ENCODE results near the gene MACROD1. TPM values are rescaled to one million over a fixed set of nuclear protein-coding genes. Genes with fewer than 3 reads are reported as not detected.

Gene MACROD1
- total RNA-seq, 3 donors from 2014 or later (not counting 1 experiment from before 2014, with no cell fraction given): 0.73 to 3.3 (median 1.8) TPM

DNA sequence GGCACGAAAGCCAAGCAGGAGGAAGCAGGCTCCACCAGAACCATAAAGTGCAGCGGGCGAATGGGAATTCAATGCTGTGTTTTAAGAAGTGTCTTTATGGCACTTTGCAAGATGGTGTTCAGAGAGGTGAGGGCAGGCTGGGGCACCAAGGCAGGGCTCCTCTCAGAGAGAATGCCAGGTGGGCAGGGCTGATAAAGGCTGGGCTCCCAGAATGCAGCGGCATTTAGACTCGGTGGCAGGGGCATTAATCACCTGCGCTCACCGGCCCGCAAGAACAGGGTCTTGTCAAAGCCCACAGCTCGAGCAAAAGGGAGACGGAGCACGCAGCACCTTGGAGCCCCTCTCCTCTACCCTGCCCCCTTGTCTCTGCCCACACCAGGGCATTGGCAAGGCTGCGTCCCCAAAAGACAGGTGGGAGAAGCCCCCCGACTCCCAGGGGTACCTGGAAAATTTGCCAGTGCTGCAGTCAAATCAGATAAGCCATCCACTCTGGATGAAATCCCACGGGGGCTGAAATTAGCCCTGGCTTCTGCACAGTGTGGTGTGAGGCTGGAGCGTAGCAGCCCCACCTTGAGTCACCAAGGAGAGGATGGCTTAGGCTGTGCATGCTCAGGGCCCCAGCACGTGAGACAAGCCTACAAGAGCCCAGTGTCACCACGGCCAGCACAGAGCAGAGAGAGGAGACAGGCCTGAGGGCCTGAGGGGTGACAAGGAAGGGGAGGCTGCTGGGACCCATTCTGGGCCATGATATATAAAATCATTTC is 8.1 kb downstream of the MACROD1 start:
- Mint-ChIP-seq H3K4me3 (no peak overlapping the region), H3K36me3 (no peaks in the 10 kb centered on the region), H3K27me3 (ENCODE audit: low read depth in 2 of 2) (peaks cover 0 to 8% of the 10 kb centered on the region in 2 donors), H3K27ac (no peak overlapping the region), H3K4me1 (peaks cover 5% of the 10 kb centered on the region in 2 donors), H3K9me3 (no peaks in the 10 kb centered on the region)
- no peak for DNase-seq
- WGBS (ENCODE audit: insufficient coverage): 91% methylated on average over 17 of the region's 17 CpGs
- peaks cover 5% of the 10 kb centered on the region for H3K4me1 ChIP-seq (ENCODE audit: control insufficient read depth, insufficient read depth, low read length)
- H3K27me3 ChIP-seq (ENCODE audit: control insufficient read depth, insufficient read depth, low read length): no peaks in the 10 kb centered on the region
- H3K27ac ChIP-seq (ENCODE audit: low read length): no peak overlapping the region
- no peaks in the 10 kb centered on the region for H3K36me3 ChIP-seq (ENCODE audit: control insufficient read depth, insufficient read depth, low read length)
- no peak for ATAC-seq
- no peaks in the 10 kb centered on the region for H3K9me3 ChIP-seq (ENCODE audit: control insufficient read depth, insufficient read depth, low read length)
- TF ChIP-seq CTCF (IDR thresholded peaks at IDR 0.05): no peak
- H3K4me3 ChIP-seq (ENCODE audit: low read length): no peak overlapping the region
- intact Hi-C loops (cut with micrococcal nuclease): no loop called here

DNA sequence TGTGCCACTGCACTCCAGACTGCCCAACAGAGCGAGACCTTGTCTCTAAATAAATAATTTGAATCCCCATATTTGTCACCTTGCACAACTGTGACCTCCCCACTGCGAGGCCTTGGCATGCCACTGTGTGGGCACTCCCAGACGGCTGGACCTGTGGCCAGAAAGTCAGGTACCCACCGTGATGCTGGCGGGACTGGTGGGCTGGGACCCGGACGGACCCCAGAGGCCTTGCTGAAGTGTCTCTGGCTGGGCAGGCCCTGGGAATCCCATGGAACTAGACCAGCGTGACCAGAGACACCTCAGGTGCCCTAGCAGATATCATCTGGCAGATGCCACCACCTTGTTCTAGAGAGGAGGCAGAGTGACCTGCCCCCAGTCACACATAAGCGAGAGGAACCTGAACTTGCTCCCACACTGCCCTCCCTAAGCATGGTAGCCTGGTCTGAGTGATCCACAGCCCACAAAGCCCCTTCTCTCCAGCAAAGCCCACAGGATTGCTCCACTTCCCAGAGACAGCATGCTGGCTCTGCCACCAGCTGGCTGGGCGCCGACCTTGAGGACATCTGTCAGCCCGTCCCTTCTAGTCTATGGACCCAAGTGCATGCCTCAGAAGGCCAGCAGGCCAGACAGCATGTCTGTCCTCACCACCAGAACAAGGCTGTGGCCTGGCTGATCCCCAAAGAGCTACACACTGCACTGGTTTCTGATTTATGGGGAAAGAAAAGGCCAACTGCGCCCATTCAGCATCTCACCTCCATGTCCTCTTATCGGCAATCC is 9.5 kb downstream of the MACROD1 start:
- Histone ChIP-seq H3K4me3 (ENCODE audit: low read length) (no peak overlapping the region), H3K27ac (ENCODE audit: low read length) (no peak overlapping the region), H3K4me1 (ENCODE audit: control insufficient read depth, insufficient read depth, low read length) (peaks cover 6% of the 10 kb centered on the region), H3K36me3 (ENCODE audit: control insufficient read depth, insufficient read depth, low read length) (no peaks in the 10 kb centered on the region), H3K9me3 (ENCODE audit: control insufficient read depth, insufficient read depth, low read length) (no peaks in the 10 kb centered on the region), H3K27me3 (ENCODE audit: control insufficient read depth, insufficient read depth, low read length) (no peaks in the 10 kb centered on the region)
- no peak overlapping the region for H3K27ac Mint-ChIP-seq
- WGBS (ENCODE audit: insufficient coverage): 94% methylated on average over 14 of the region's 14 CpGs
- H3K9me3 Mint-ChIP-seq: no peaks in the 10 kb centered on the region
- peaks cover 5 to 6% of the 10 kb centered on the region in 2 donors for H3K4me1 Mint-ChIP-seq
- ATAC-seq (no peak), DNase-seq (no peak)
- intact Hi-C loops (cut with micrococcal nuclease): no loop called here
- no peaks in the 10 kb centered on the region for H3K36me3 Mint-ChIP-seq
- H3K27me3 Mint-ChIP-seq (ENCODE audit: low read depth in 2 of 2): peaks cover 0 to 8% of the 10 kb centered on the region in 2 donors
- H3K4me3 Mint-ChIP-seq: no peak overlapping the region
- TF ChIP-seq CTCF (IDR thresholded peaks at IDR 0.05): no peak

GRCh38 chr11:64153812-64154211 is 12.1 kb downstream of the MACROD1 start:
- 68% methylated on average over 8 of the region's 8 CpGs for WGBS (ENCODE audit: insufficient coverage)
- Histone ChIP-seq H3K9me3 (ENCODE audit: control insufficient read depth, insufficient read depth, low read length) (no peaks in the 10 kb centered on the region), H3K27ac (ENCODE audit: low read length) (no peak overlapping the region), H3K27me3 (ENCODE audit: control insufficient read depth, insufficient read depth, low read length) (no peaks in the 10 kb centered on the region), H3K4me3 (ENCODE audit: low read length) (no peak overlapping the region), H3K4me1 (ENCODE audit: control insufficient read depth, insufficient read depth, low read length) (peaks cover 6% of the 10 kb centered on the region), H3K36me3 (ENCODE audit: control insufficient read depth, insufficient read depth, low read length) (no peaks in the 10 kb centered on the region)
- Mint-ChIP-seq H3K27ac (no peak overlapping the region), H3K9me3 (no peaks in the 10 kb centered on the region), H3K4me1 (peaks cover 6% of the 10 kb centered on the region in 2 donors), H3K4me3 (no peak overlapping the region), H3K27me3 (ENCODE audit: low read depth in 2 of 2) (peaks cover 0 to 8% of the 10 kb centered on the region in 2 donors), H3K36me3 (no peaks in the 10 kb centered on the region)
- DNase-seq (no peak), ATAC-seq (no peak)
- no peak for TF ChIP-seq CTCF (IDR thresholded peaks at IDR 0.05)
- intact Hi-C loops (cut with micrococcal nuclease): loop anchor here (1.0 kb wide), 1 partner anchor 317 kb away; no protein-coding TSS in a partner anchor
